ENCODE results near the gene DYTN.

- TF ChIP-seq EZH2 (IDR thresholded peaks at IDR 0.05; ENCODE audit: insufficient read depth, poor library complexity, severe bottlenecking): no peak
- no peak for TF ChIP-seq EZH2phosphoT487 (IDR thresholded peaks at IDR 0.05; ENCODE audit: insufficient read depth, low read depth)
Measured at GRCh38 chr2:206614811-206615210, 103.4 kb downstream of the DYTN start.
